ENCODE results near the gene RFTN1. TPM values are rescaled to one million over a fixed set of nuclear protein-coding genes. Genes with fewer than 3 reads are reported as not detected.

Gene RFTN1
- total and polyA plus RNA-seq, 2 of the 8 experiments (the other 6 are each of a cell fraction or from before 2014, with no cell fraction given), result 4.6 to 6.7 TPM

DNA sequence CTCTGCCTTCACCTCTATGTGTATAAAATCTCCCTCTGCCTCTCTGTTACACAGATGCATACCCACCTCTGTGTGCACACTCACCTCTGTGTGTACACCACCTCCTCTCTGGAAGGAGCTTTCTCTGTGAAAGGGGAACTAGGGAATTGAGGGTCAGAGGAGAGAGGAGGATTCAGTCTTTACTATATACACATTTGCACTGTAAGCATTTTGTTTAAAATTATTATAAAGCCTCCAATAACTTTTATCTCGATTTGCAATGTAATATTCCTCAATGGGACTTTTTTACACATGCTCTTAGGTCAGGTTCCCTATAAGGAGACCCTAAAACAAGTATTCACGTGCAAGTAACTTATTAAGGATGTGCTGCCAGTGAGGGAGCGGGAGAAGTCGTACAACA, 166.0 kb downstream of the RFTN1 start:
- no peak overlapping the region for H4K8ac ChIP-seq (ENCODE audit: extremely low read depth, insufficient read depth, low read length)
- no peak overlapping the region for H2AFZ ChIP-seq (ENCODE audit: low read length)
- no peak overlapping the region for H3K4me3 ChIP-seq (ENCODE audit: extremely low read depth in 1 of 4, insufficient read depth in 2 of 4, low read depth in 3 of 4, low read length in 4 of 4)
- no peak overlapping the region for H2BK12ac ChIP-seq (ENCODE audit: low read depth, low read length)
- CTCF ChIA-PET (ENCODE audit: partially characterized antibody), result interaction anchor here (0.8 to 0.9 kb wide), 2 partner anchors 15 to 33 kb away, joined by 3 to 4 read pairs; no protein-coding TSS in a partner anchor
- no peak for DNase-seq (ENCODE audit: low read depth in 1 of 2, low spot score in 2 of 2)
- no peaks in the 10 kb centered on the region for H3K23me2 ChIP-seq (ENCODE audit: low read depth, low read length)
- POLR2A ChIA-PET (ENCODE audit: partially characterized antibody), result interaction anchor here (0.9 to 1.0 kb wide), 2 partner anchors 9 to 19 kb away, joined by 3 to 4 read pairs; no protein-coding TSS in a partner anchor
- no peak overlapping the region for H2AK5ac ChIP-seq (ENCODE audit: low read depth, low read length)
- no peak overlapping the region for H3K4ac ChIP-seq (replicated peaks; ENCODE audit: insufficient read length, low read depth, low read length)
- no peak overlapping the region for H3K4me2 ChIP-seq (ENCODE audit: insufficient read depth in 1 of 2, low read depth in 2 of 2, low read length in 2 of 2)
- H3K36me3 ChIP-seq (ENCODE audit: control insufficient read depth in 2 of 4, insufficient read depth in 4 of 4, low read length in 3 of 4), result peaks cover 0 to 8% (median 0%) of the 10 kb centered on the region in 4 experiments; a peak in 3 of 8 replicates
- H3K79me2 ChIP-seq (ENCODE audit: control insufficient read depth in 1 of 2, insufficient read depth in 2 of 2, low read length in 2 of 2), result no peaks in the 10 kb centered on the region
- H3K18ac ChIP-seq (ENCODE audit: extremely low read depth, low read length), result no peak overlapping the region
- WGBS, 2 experiments (ENCODE audit: extremely low coverage in 1 of 2, insufficient coverage in 1 of 2, insufficient read length in 1 of 2, insufficient replicate concordance in 2 of 2, low coverage in 1 of 2, low lambda C conversion rate in 2 of 2, missing lambda C conversion rate in 1 of 2), result 88% methylated on average over 4 of the region's 4 CpGs; no CpG with 5 or more reads in 1 of the 2 experiments
- H4K20me1 ChIP-seq (replicated peaks in 1 of 2; ENCODE audit: control insufficient read depth in 1 of 2, insufficient read depth in 2 of 2, low read length in 2 of 2), result peaks cover 0 to 2% of the 10 kb centered on the region in 2 experiments
- H2BK5ac ChIP-seq (ENCODE audit: low read depth, low read length), result no peak overlapping the region
- H3K4me1 ChIP-seq (replicated peaks in 1 of 4; ENCODE audit: control insufficient read depth in 3 of 4, insufficient read depth in 4 of 4, low read length in 3 of 4), result peaks cover 0 to 9% (median 2%) of the 10 kb centered on the region in 4 experiments; a peak in 3 of 7 replicates
- H4K5ac ChIP-seq (ENCODE audit: insufficient read length, low read depth, low read length), result no peak overlapping the region
- no peak overlapping the region for H3K9ac ChIP-seq (replicated peaks in 1 of 4; ENCODE audit: extremely low read depth in 1 of 4, low read depth in 3 of 4, low read length in 3 of 4)
- H4K91ac ChIP-seq (replicated peaks; ENCODE audit: insufficient read length, low read length), result no peak overlapping the region
- H3K23ac ChIP-seq (ENCODE audit: insufficient read length), result no peak overlapping the region
- no peak overlapping the region for H3K56ac ChIP-seq (replicated peaks; ENCODE audit: insufficient read length, low read depth, low read length)
- no peak for FAIRE-seq
- H3K27me3 ChIP-seq (replicated peaks in 1 of 4; ENCODE audit: control insufficient read depth in 3 of 4, extremely low read depth in 1 of 4, insufficient read depth in 3 of 4, low read length in 3 of 4), result no peaks in the 10 kb centered on the region
- H3K9me3 ChIP-seq (ENCODE audit: insufficient read depth in 2 of 2, low read depth in 1 of 2, low read length in 1 of 2), result no peaks in the 10 kb centered on the region
- H3K79me1 ChIP-seq (ENCODE audit: low read depth, low read length), result no peaks in the 10 kb centered on the region
- no peak overlapping the region for H2BK120ac ChIP-seq (replicated peaks; ENCODE audit: low read depth, low read length)
- H3K14ac ChIP-seq (ENCODE audit: insufficient read length), result no peak overlapping the region
- H3K27ac ChIP-seq (ENCODE audit: low read depth, low read length), result no peak overlapping the region
- H2BK20ac ChIP-seq (ENCODE audit: low read length), result no peak overlapping the region
- H2BK15ac ChIP-seq (ENCODE audit: low read length), result no peak overlapping the region
- TF ChIP-seq PHF8 (conservative IDR thresholded peaks at IDR 0.05; ENCODE audit: low read depth, low read length), result no peak
- no peak for TF ChIP-seq CTBP2 (IDR thresholded peaks at IDR 0.05; ENCODE audit: borderline replicate concordance, insufficient read depth, insufficient read length, low read length)
- no peak for TF ChIP-seq GTF2F1 (IDR thresholded peaks at IDR 0.05; ENCODE audit: borderline replicate concordance, low read depth, low read length)
- no peak for TF ChIP-seq YY1 (IDR thresholded peaks at IDR 0.05; ENCODE audit: low read depth, low read length)
- no peak for TF ChIP-seq RAD21 (IDR thresholded peaks at IDR 0.05 in 1 of 2, conservative IDR thresholded peaks at IDR 0.05 in 1 of 2; ENCODE audit: low read depth in 2 of 2, low read length in 2 of 2)
- TF ChIP-seq ZNF274 (IDR thresholded peaks at IDR 0.05; ENCODE audit: borderline replicate concordance, extremely low read depth, low read length), result no peak
- no peak for TF ChIP-seq TBP (IDR thresholded peaks at IDR 0.05; ENCODE audit: low read depth, low read length)
- no peak for TF ChIP-seq KDM5A (IDR thresholded peaks at IDR 0.05; ENCODE audit: low read length)
- TF ChIP-seq RFX5 (IDR thresholded peaks at IDR 0.05; ENCODE audit: borderline replicate concordance, low read depth, low read length), result no peak

Data from H1 (cell line).